Breast epithelium (tissue), 3 donors: ENCODE results near the gene MAPT.

Source experiments
- POLR2A ChIP-seq: fragments of 450-650 bp; IDR thresholded peaks from one replicate; pipeline ENCODE4 v1.6.1; 2016; ENCODE audit warnings: antibody characterized with exemption, mild to moderate bottlenecking, moderate library complexity
- TF ChIP-seq, protein P1 (sequence below), 3 donors: fragments of 450-650 bp; IDR thresholded peaks; one replicate each; pipeline ENCODE4 v1.5.1; 2016 to 2017; ENCODE audit warnings: antibody characterized with exemption in 3 of 3, mild to moderate bottlenecking in 3 of 3, moderate library complexity in 3 of 3

DNA sequence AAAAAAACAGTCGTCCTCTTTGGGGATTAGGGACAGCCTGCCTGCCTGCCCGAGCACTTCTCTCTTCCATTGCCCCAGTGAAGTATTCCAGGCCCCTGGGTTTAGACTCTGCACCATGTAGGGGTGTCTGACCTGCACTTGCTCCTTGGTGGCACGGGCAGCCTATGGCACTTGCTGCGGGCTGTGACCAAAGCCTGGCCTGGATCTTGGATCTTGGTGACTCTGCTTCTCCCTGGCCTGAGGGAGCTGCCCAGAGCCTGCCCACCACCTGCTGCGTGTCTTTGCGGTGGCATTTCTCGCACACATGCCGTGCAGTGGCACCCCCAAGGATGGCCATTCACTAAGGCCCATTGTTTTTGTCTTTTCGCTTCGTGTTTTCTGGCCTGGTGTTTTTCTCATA lies 98.5 kb downstream of the MAPT start:
- TF ChIP-seq, protein P1, sequence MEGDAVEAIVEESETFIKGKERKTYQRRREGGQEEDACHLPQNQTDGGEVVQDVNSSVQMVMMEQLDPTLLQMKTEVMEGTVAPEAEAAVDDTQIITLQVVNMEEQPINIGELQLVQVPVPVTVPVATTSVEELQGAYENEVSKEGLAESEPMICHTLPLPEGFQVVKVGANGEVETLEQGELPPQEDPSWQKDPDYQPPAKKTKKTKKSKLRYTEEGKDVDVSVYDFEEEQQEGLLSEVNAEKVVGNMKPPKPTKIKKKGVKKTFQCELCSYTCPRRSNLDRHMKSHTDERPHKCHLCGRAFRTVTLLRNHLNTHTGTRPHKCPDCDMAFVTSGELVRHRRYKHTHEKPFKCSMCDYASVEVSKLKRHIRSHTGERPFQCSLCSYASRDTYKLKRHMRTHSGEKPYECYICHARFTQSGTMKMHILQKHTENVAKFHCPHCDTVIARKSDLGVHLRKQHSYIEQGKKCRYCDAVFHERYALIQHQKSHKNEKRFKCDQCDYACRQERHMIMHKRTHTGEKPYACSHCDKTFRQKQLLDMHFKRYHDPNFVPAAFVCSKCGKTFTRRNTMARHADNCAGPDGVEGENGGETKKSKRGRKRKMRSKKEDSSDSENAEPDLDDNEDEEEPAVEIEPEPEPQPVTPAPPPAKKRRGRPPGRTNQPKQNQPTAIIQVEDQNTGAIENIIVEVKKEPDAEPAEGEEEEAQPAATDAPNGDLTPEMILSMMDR (IDR thresholded peaks at IDR 0.05) = no peak
- no peak for TF ChIP-seq POLR2A
